CD4-positive, alpha-beta T cell treated with Interferon gamma for 1 hour (primary cell): ENCODE results near the gene ARHGEF25.
"Not testable (repeated sequence)": the region's sequence is repeated elsewhere in the genome, so short reads cannot be mapped to it uniquely, and the experiment has no call there.

Experiments
- DNase-seq: peaks from one replicate; pipeline ENCODE4 v3.0.0-alpha.2; 2020

ARHGEF25 gene

GRCh38 chr12:57638096-57638495, 26.9 kb downstream of the ARHGEF25 start:
- DNase-seq = no peak

- no peak for DNase-seq
Measured at GRCh38 chr12:57640175-57641042, 29.2 kb downstream of the ARHGEF25 start.

GRCh38 chr12:57641699-57642442, 30.6 kb downstream of the ARHGEF25 start:
- no peak for DNase-seq

GRCh38 chr12:57645990-57646658, 34.9 kb downstream of the ARHGEF25 start:
- not testable (repeated sequence) for DNase-seq

GRCh38 chr12:57646659-57647049, 35.4 kb downstream of the ARHGEF25 start:
- not testable (repeated sequence) for DNase-seq

- DNase-seq = no peak
Measured at GRCh38 chr12:57654042-57654441, 42.8 kb downstream of the ARHGEF25 start.

GRCh38 chr12:57655541-57656240, 44.5 kb downstream of the ARHGEF25 start:
- DNase-seq = no peak

- not testable (repeated sequence) for DNase-seq
Measured at GRCh38 chr12:57656408-57656807, 45.2 kb downstream of the ARHGEF25 start.

- no peak for DNase-seq
Measured at GRCh38 chr12:57657744-57658143, 46.5 kb downstream of the ARHGEF25 start.

GRCh38 chr12:57658890-57659289, 47.7 kb downstream of the ARHGEF25 start:
- DNase-seq = no peak

GRCh38 chr12:57661376-57661775, 50.1 kb downstream of the ARHGEF25 start:
- no peak for DNase-seq

- DNase-seq = not testable (repeated sequence)
Measured at GRCh38 chr12:57665066-57665820, 54.0 kb downstream of the ARHGEF25 start.
